Fibroblast of lung (primary cell): ENCODE results near the gene NR4A1.

Experiments used
- CTCF ChIP-seq, 2 donors: IDR thresholded peaks in 1 of 2; conservative IDR thresholded peaks in 1 of 2; 1 replicate in 1 of 2; 2 replicates in 1 of 2; pipeline ENCODE4 v1.5.1; 2011 to 2012; ENCODE audit warnings: low read length in 2 of 2, control low read depth in 1 of 2, inconsistent platforms in 1 of 2, low read depth in 1 of 2, mild to moderate bottlenecking in 1 of 2
- EZH2 ChIP-seq: IDR thresholded peaks from 2 replicates; pipeline ENCODE4 v1.5.1; 2012; ENCODE audit warnings: low read length, control low read depth, mild to moderate bottlenecking; ENCODE audit errors: missing control alignments

- TF ChIP-seq CTCF (conservative IDR thresholded peaks at IDR 0.05 in 1 of 2, IDR thresholded peaks at IDR 0.05 in 1 of 2; ENCODE audit: low read depth in 1 of 2, low read length in 2 of 2) (no peak), EZH2 (no peak)
Measured at GRCh38 chr12:52032446-52032803, 18.8 kb upstream of the NR4A1 start.
